Dermis microvascular lymphatic vessel endothelial cell (primary cell): ENCODE data around the gene PLCL2. TPM values are rescaled to one million over a fixed set of nuclear protein-coding genes. Genes with fewer than 3 reads are reported as not detected.
"Not testable (repeated sequence)": the region's sequence is repeated elsewhere in the genome, so short reads cannot be mapped to it uniquely, and the experiment has no call there.

Experiments
- DNase-seq, 2 donors: peaks; one replicate each; pipeline versions ENCODE4 v3.0.0 to v3.0.0-alpha.2; 2010; ENCODE audit warnings: low read depth in 2 of 2
- total RNA-seq: library from RNA; depleted of rRNA; stranded (reverse); fragments of >200 nt; gene quantifications from 2 replicates; pipeline ENCODE4 v1.2.1, GENCODE V29; 2014

Gene PLCL2
- total RNA-seq, 1 donor from 2014 or later, result 10.7 TPM

GRCh38 chr3:17116007-17116600 lies 231.3 kb downstream of the PLCL2 start:
- DNase-seq, result no peak

- no peak for DNase-seq
Observed at GRCh38 chr3:17118771-17119170, 234.0 kb downstream of the PLCL2 start.

- no peak for DNase-seq
Observed at GRCh38 chr3:17119201-17120072, 234.7 kb downstream of the PLCL2 start.

- no peak for DNase-seq
Observed at GRCh38 chr3:17120115-17120514, 235.4 kb downstream of the PLCL2 start.

GRCh38 chr3:17121336-17121735 lies 236.6 kb downstream of the PLCL2 start:
- DNase-seq, result no peak

DNA sequence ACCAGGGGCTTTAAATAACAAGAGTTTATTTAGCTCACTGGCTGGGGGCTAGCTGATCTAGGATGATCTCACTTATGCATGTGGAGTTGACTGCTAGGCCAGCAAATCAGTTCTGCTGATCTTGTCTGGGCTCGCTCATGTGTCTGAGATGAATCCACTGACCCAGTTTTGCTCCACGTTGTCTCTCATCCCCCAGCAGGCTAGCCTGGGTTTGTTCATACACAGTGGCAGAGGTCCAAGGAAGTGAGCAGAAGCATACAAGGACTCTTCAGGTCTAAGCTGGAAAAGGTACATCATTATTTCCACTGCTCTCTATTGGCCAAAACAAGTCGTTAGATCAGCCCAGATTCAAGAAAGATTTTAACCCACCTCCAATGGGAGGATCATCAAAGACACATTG lies 238.0 kb downstream of the PLCL2 start:
- DNase-seq, result no peak

GRCh38 chr3:17125738-17126442 lies 241.1 kb downstream of the PLCL2 start:
- DNase-seq, result no peak

DNA sequence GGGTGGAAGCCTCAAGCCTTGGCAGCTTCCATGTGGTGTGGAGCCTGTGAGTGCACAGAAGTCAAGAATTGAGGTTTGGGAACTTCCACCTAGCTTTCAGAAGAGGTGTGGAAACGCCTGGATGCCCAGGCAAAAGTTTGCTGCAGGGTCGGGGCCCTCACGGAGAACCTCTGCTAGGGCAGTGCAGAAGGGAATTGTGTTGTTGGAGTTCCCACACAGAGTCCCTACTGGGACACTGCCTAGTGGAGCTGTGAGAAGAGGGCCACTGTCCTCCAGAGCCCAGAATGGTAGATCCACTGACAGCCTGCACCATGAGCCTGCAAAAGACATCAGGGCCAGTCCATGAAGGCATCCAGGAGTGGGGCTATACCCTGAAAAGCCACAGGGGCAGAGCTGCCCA lies 243.9 kb downstream of the PLCL2 start:
- not testable (repeated sequence) for DNase-seq

- DNase-seq, result no peak
Observed at GRCh38 chr3:17129556-17129955, 244.8 kb downstream of the PLCL2 start.

DNA sequence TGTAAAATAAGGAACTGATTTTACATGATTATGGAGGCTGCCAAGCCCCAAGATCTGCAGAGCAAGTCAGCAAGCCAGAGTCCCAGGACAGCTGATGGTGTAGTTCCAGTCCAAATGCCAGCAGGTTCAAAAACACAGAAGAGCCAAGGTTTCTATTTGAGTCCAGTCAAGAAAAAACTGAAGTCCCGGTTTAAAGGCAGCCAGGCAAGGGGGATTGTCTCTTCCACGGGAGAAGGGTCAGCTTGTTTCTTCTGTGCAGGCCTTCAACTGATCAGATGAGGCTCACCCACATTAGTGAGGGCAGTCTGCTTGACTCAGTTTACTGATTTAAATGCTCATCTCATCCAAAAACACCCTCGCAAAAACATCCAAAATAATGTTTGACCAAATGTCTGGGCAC lies 246.2 kb downstream of the PLCL2 start:
- DNase-seq, result no peak

GRCh38 chr3:17132286-17133115 lies 247.7 kb downstream of the PLCL2 start:
- DNase-seq, result no peak

GRCh38 chr3:17133632-17134545 lies 249.1 kb downstream of the PLCL2 start:
- DNase-seq, result no peak

DNA sequence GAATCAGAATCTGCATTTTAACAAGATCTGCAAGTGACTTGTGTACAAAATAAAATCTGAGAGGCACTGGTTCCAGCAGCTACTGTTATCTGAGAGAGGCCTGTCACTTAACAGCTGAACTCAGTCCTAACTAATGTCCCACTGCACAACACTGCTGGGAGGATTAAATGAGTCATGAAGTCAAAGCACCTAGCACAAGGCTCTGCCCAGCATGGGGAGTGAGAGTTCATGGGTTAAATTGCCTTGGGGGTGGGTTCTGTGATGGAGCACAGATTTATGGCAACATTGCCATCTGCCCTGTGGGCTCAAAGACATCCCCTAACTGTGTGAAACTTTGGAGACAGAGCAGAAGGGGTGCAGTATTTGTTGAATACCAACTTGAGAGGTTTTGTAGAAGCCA lies 250.9 kb downstream of the PLCL2 start:
- no peak for DNase-seq

DNA sequence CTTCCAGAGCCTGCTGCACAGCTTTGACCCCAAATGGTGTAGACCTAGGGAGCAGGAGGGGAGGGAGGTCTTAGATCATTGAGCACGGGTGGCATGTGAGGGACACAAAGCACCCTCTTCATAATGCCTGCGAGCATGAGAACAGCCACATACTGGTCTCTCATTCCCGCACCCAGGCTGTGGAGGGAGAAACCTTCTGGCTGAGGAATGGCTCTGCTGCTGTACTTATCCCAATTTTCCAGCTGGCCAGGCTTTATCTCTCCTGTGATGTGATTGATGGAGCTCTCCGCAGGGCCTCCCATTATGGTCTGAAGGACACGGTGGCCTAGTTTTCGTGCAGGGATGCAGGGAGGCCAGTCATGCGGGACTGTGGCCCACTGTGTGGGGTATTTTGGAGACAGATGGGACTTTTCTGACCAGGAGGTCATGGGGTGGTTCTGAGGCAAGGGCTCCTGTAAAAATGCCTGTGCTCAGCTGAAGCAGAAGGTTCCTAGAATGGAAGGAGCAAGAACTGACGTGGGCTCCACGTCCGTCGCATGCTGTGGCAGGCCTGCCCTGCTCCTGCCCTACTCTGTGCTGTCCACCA lies 251.5 kb downstream of the PLCL2 start:
- no peak for DNase-seq

GRCh38 chr3:17137321-17137826 lies 252.6 kb downstream of the PLCL2 start:
- DNase-seq, result no peak

DNA sequence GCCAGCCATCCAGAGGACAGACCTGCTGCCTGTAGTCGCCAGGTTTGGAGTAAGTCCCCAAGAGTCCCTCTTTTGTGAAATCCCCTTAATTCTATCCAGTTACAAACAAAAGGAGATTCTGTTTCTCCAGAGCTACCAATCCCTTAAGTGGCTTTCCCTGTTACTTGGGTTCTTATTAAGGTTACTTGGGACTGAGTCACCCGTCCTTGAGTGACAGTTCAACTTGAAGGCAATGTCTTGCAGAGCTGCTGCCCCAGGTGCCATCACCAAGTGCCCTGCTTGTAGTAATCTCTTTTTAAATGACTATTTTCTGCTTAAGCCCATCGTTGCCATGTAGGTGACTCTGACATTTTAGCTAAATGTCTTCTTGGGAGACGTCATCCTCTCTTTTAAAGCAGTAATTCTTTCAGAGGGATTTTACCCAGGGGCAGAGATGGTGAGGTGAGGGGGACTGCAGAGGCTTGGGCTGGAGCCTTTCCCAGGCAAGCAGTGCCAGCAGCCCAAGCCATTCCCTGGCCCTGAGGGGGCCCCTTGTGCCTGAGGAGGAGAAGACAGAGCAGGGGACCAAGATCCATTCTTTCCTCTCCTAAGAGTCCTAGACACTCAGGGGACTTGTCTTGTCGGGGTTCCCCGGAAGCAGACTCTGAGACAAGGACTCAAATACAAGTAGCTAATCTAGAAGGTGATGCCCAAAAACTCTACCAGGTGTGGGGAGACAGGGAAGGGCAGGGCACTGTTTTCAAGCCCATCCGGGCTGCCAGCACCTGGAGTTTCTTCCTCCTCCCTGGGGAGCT lies 253.7 kb downstream of the PLCL2 start:
- DNase-seq, result no peak
